ENCODE data around the gene CLIP3.
"Not testable (repeated sequence)": the region's sequence is repeated elsewhere in the genome, so short reads cannot be mapped to it uniquely, and the experiment has no call there.

The CLIP3 gene

DNA sequence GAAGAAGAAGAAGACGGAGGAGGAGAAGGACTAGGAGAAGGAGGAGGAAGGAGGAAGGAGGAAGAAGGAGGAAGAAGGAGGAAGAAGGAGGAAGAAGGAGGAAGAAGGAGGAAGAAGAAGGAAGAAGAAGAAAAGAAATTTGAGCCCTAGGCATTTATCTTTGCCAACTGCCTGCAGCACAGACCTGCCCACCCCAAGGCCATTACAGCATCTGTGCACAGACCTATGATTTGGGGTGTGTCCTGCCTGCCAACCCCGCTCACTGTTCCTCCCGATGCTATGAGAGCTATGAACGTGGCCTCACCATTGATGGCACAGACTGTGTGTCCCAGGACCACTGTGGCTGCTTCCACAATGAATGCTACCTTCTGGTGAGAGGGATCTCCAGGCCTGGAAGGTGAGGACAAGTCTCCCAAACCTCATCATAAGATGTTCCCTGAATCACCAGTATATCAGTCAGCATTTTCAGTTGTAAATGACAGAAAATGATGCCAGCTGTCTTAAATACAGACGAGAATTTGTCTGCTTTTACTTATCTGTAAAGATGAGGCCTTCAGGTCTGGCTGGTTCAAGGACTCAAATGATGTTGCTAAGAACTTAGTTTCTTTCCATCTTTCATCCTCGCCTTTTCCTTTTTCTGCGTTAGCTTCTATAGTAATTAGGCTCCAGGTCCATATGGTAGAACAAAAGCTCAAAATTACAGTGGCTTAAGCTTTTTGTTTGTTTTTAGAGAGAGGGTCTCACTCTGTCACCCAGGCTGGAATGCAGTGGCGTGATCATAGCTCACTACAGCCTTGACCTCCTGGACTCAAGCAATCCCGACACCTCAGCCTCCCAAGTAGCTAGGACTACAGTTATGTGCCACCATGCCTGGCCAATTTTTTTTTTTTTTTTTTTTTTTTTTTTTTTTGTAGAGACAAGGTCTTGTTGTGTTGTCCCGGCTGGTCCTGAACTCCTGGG lies 41.6 kb downstream of the CLIP3 start:
- no peaks in the 10 kb centered on the region for H3K9me3 ChIP-seq (ENCODE audit: control insufficient read depth, low read length)
- DNase-seq: no peak
- H3K4me3 ChIP-seq (ENCODE audit: insufficient read depth, low read depth, low read length, poor library complexity, severe bottlenecking): no peak overlapping the region
- H3K27ac ChIP-seq (ENCODE audit: insufficient read depth, low read length, poor library complexity, severe bottlenecking): no peak overlapping the region
- H3K4me1 ChIP-seq (ENCODE audit: control insufficient read depth, insufficient read depth, low read length, poor library complexity, severe bottlenecking): peaks cover 14% of the 10 kb centered on the region
- H3K27me3 ChIP-seq (replicated peaks; ENCODE audit: control insufficient read depth, insufficient read depth, low read length, poor library complexity, severe bottlenecking): peaks cover 16% of the 10 kb centered on the region
- H3K36me3 ChIP-seq (ENCODE audit: control insufficient read depth, insufficient read depth, low read length): no peaks in the 10 kb centered on the region

DNA sequence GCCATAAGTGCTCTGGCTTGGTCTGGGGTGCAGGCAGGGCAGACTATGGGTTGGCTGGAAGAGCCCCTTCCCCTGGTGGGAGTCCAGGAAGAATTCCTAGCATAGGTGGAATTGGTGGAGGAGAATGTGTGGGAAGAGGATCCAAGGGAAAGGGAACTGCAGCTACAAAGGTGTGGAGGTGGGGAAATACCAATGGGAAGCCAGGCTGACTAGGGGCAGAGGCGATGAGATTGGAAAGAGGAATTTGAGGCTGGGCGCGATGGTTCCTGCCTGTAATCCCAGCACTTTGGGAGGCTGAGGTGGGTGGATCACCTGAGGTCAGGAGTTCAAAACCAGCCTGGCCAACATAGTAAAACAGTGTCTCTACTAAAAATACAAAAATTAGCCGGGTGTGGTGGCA lies 42.5 kb downstream of the CLIP3 start:
- Histone ChIP-seq H3K9me3 (ENCODE audit: control insufficient read depth, low read length) (no peaks in the 10 kb centered on the region), H3K4me1 (ENCODE audit: control insufficient read depth, insufficient read depth, low read length, poor library complexity, severe bottlenecking) (peaks cover 8% of the 10 kb centered on the region), H3K4me3 (ENCODE audit: insufficient read depth, low read depth, low read length, poor library complexity, severe bottlenecking) (no peak overlapping the region), H3K36me3 (ENCODE audit: control insufficient read depth, insufficient read depth, low read length) (no peaks in the 10 kb centered on the region), H3K27ac (ENCODE audit: insufficient read depth, low read length, poor library complexity, severe bottlenecking) (no peak overlapping the region), H3K27me3 (replicated peaks; ENCODE audit: control insufficient read depth, insufficient read depth, low read length, poor library complexity, severe bottlenecking) (peaks cover 21% of the 10 kb centered on the region)
- DNase-seq: no peak

DNA sequence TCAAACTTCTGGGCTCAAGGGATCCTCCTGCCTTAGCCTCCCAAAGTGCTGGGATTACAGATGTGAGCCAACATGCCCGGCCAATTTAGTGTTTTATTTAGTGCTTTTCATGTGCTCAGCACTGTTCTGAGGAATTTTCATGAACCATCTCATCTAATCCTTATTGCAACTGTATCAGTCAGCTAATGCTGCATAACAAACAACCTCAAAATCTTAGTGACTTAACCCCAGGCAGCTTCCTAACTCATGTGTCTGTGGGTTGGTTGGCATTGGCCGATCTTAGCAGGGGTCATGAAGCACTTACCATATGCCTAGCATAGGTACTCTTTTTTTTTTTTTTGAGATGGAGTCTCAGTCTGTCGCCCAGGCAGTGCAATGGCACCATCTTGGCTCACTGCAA lies 43.8 kb downstream of the CLIP3 start:
- Histone ChIP-seq H3K9me3 (ENCODE audit: control insufficient read depth, low read length) (no peaks in the 10 kb centered on the region), H3K4me3 (ENCODE audit: insufficient read depth, low read depth, low read length, poor library complexity, severe bottlenecking) (no peak overlapping the region), H3K27me3 (replicated peaks; ENCODE audit: control insufficient read depth, insufficient read depth, low read length, poor library complexity, severe bottlenecking) (peaks cover 22% of the 10 kb centered on the region), H3K4me1 (ENCODE audit: control insufficient read depth, insufficient read depth, low read length, poor library complexity, severe bottlenecking) (peaks cover 5% of the 10 kb centered on the region), H3K27ac (ENCODE audit: insufficient read depth, low read length, poor library complexity, severe bottlenecking) (no peak overlapping the region), H3K36me3 (ENCODE audit: control insufficient read depth, insufficient read depth, low read length) (no peaks in the 10 kb centered on the region)
- no peak for DNase-seq

DNA sequence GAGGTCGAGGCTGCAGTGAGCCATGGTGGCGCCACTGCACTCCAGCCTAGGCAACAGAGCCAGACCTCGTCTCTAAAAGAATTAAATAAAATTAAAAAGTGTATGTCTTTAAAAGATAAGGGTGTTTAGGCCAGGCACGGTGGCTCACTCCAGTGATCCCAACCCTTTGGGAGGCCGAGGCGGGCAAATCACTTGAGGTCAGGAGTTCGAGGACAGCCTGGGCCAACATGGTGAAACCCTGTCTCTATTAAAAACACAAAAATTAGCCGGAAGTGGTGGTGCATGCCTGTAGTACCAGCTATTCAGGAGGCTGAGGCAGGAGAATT lies 45.1 kb downstream of the CLIP3 start:
- Histone ChIP-seq H3K27me3 (replicated peaks; ENCODE audit: control insufficient read depth, insufficient read depth, low read length, poor library complexity, severe bottlenecking) (peaks cover 22% of the 10 kb centered on the region), H3K4me3 (ENCODE audit: insufficient read depth, low read depth, low read length, poor library complexity, severe bottlenecking) (no peak overlapping the region)

DNA sequence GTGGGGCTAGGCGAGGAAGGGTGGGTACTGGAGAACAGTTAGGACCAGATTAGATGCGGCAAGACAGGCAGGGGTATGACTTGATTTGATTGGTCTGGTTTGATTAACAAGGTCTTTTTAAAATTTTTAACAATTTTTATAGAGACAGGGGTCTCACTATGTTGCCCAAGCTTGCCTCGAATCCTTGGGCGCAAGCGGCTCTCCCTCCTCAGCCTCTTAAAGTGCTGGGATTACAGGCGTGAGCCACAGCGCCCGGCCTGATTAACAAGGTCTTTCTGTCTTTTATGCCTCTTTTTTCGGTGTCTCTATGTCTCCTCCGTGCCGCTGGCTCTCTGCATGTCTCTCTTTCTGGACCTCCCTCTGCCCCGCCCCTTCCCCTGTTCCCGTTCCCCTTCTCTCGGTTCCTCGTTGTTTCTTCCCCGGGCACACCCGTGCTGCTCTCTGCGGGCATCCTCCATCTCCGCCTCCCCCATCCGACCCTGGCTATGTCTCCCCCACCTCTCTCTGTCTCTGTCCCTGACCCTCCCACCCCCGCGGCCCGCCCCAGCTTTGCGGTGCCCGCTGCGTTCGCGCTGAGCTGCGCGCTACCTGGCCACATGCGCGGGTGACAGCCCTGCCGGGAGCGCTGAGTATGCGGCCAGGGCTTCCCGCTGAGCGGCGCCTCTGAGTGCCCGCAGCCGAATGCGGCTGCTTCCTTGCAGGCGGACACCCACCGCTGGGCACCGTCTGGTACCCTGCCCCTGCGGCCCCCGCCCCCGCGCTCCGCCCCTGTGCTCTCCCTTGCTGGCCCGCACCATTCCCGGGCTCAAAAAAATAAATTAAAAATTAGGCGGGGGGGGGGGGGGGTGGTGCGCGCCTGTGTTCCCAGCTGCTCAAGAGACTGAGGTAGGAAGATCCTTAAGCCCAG lies 45.8 kb downstream of the CLIP3 start:
- no peak for DNase-seq
- peak overlapping the region; percentile 34 for H3K4me3 ChIP-seq (ENCODE audit: insufficient read depth, low read depth, low read length, poor library complexity, severe bottlenecking)
- no peaks in the 10 kb centered on the region for H3K36me3 ChIP-seq (ENCODE audit: control insufficient read depth, insufficient read depth, low read length)
- H3K9me3 ChIP-seq (ENCODE audit: control insufficient read depth, low read length): no peaks in the 10 kb centered on the region
- H3K27ac ChIP-seq (ENCODE audit: insufficient read depth, low read length, poor library complexity, severe bottlenecking): no peak overlapping the region
- peaks cover 5% of the 10 kb centered on the region for H3K4me1 ChIP-seq (ENCODE audit: control insufficient read depth, insufficient read depth, low read length, poor library complexity, severe bottlenecking)
- H3K27me3 ChIP-seq (replicated peaks; ENCODE audit: control insufficient read depth, insufficient read depth, low read length, poor library complexity, severe bottlenecking): peaks cover 22% of the 10 kb centered on the region

More for the DNA sequence above, 45.1 kb downstream of the CLIP3 start:
- no peak overlapping the region for H3K27ac ChIP-seq (ENCODE audit: insufficient read depth, low read length, poor library complexity, severe bottlenecking)
- H3K9me3 ChIP-seq (ENCODE audit: control insufficient read depth, low read length): no peaks in the 10 kb centered on the region
- H3K36me3 ChIP-seq (ENCODE audit: control insufficient read depth, insufficient read depth, low read length): no peaks in the 10 kb centered on the region
- DNase-seq: no peak
- peaks cover 5% of the 10 kb centered on the region for H3K4me1 ChIP-seq (ENCODE audit: control insufficient read depth, insufficient read depth, low read length, poor library complexity, severe bottlenecking)

DNA sequence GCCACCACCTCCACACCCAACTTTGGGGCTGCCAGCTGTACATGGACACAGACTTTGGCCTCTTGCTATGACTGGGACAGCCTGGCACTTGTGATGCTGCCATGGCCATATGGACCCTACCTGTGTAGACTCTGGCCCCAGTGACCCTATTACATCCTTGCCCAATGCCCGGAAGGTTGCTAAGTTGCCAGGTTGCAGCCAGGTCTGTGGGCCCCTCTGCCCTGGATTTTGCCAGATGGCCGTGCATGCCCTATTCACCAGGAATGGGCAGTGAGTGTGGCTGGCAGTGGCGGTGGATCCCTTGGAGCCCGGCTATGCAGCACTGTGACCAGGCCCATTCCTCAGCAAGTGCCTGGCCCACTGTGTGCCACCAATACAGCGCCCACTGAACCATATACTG lies 46.6 kb downstream of the CLIP3 start:
- Histone ChIP-seq H3K4me3 (ENCODE audit: insufficient read depth, low read depth, low read length, poor library complexity, severe bottlenecking) (no peak overlapping the region), H3K36me3 (ENCODE audit: control insufficient read depth, insufficient read depth, low read length) (no peaks in the 10 kb centered on the region), H3K27ac (ENCODE audit: insufficient read depth, low read length, poor library complexity, severe bottlenecking) (no peak overlapping the region), H3K9me3 (ENCODE audit: control insufficient read depth, low read length) (no peaks in the 10 kb centered on the region), H3K27me3 (replicated peaks; ENCODE audit: control insufficient read depth, insufficient read depth, low read length, poor library complexity, severe bottlenecking) (peaks cover 22% of the 10 kb centered on the region), H3K4me1 (ENCODE audit: control insufficient read depth, insufficient read depth, low read length, poor library complexity, severe bottlenecking) (peaks cover 5% of the 10 kb centered on the region)
- DNase-seq: no peak

DNA sequence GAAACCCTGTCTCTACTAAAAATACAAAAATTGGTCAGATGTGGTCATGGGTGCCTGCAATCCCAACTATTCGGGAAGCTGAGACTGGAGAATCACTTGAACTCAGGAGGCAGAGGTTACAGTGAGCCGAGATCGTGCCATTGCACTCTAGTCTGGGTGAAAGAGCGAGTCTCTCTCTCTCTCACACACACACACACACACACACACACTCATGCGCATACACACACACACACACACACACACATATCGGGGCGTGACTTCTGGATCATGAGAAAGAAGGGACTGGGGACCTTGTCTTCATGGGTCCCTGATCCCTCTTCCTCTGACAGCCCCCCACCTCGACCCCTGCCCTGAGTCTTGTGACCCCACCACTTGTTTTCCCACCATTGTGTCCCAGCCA lies 49.5 kb downstream of the CLIP3 start:
- Histone ChIP-seq H3K4me3 (ENCODE audit: insufficient read depth, low read depth, low read length, poor library complexity, severe bottlenecking) (no peak overlapping the region), H3K9me3 (ENCODE audit: control insufficient read depth, low read length) (no peaks in the 10 kb centered on the region), H3K27me3 (replicated peaks; ENCODE audit: control insufficient read depth, insufficient read depth, low read length, poor library complexity, severe bottlenecking) (peaks cover 22% of the 10 kb centered on the region), H3K4me1 (ENCODE audit: control insufficient read depth, insufficient read depth, low read length, poor library complexity, severe bottlenecking) (peaks cover 5% of the 10 kb centered on the region), H3K27ac (ENCODE audit: insufficient read depth, low read length, poor library complexity, severe bottlenecking) (no peak overlapping the region), H3K36me3 (ENCODE audit: control insufficient read depth, insufficient read depth, low read length) (no peaks in the 10 kb centered on the region)
- DNase-seq: no peak

DNA sequence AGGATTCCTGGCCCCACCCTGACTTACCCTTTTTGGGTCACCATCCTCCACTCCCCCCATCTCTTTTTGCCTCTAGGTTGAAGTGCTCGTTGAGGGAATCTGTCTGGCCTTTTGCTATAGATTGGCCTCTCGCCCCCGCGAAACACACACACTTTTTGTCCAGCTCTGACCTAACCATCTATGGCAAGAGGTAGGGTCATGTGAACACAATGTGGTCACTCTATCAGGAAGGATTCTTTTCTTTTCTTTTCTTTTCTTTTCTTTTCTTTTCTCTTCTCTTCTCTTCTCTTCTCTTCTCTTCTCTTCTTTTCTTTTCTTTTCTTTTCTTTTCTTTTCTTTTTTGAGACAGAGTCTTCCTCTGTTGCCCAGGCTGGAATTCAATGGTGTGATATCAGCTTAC lies 51.7 kb downstream of the CLIP3 start:
- not testable (repeated sequence) for H3K4me3 ChIP-seq (ENCODE audit: insufficient read depth, low read depth, low read length, poor library complexity, severe bottlenecking); H3K36me3 ChIP-seq (ENCODE audit: control insufficient read depth, insufficient read depth, low read length); DNase-seq; H3K27ac ChIP-seq (ENCODE audit: insufficient read depth, low read length, poor library complexity, severe bottlenecking); H3K9me3 ChIP-seq (ENCODE audit: control insufficient read depth, low read length); H3K27me3 ChIP-seq (replicated peaks; ENCODE audit: control insufficient read depth, insufficient read depth, low read length, poor library complexity, severe bottlenecking); H3K4me1 ChIP-seq (ENCODE audit: control insufficient read depth, insufficient read depth, low read length, poor library complexity, severe bottlenecking)

DNA sequence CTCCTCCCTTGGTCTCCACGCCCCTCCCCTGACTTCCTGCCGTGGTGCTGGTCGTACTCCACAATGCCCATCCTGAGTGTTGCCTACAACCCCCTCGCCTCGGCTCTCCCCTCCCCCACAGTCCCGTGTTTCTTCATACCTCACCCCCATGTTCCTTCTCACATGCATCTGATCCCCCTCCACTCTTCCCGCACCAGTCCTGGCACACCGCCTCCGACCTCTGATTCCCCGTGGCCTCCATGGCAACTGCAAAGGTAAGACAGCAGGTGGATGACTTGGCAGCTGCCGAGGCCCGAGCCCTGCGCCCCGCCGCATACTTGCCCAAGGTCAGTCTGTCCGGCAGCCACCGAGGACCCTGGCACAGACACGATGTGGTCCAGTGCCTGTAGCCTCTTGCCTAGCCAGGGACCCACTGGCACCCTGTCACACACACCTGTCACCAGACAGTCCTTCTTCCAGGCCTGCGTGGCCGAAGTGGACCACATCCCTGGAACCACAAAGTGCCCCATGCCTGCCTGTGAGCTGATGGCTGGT lies 53.8 kb downstream of the CLIP3 start:
- Histone ChIP-seq H3K36me3 (ENCODE audit: control insufficient read depth, insufficient read depth, low read length) (no peaks in the 10 kb centered on the region), H3K9me3 (ENCODE audit: control insufficient read depth, low read length) (no peaks in the 10 kb centered on the region), H3K27me3 (replicated peaks; ENCODE audit: control insufficient read depth, insufficient read depth, low read length, poor library complexity, severe bottlenecking) (no peaks in the 10 kb centered on the region), H3K4me1 (ENCODE audit: control insufficient read depth, insufficient read depth, low read length, poor library complexity, severe bottlenecking) (no peaks in the 10 kb centered on the region), H3K4me3 (ENCODE audit: insufficient read depth, low read depth, low read length, poor library complexity, severe bottlenecking) (no peak overlapping the region), H3K27ac (ENCODE audit: insufficient read depth, low read length, poor library complexity, severe bottlenecking) (no peak overlapping the region)
- DNase-seq: no peak

DNA sequence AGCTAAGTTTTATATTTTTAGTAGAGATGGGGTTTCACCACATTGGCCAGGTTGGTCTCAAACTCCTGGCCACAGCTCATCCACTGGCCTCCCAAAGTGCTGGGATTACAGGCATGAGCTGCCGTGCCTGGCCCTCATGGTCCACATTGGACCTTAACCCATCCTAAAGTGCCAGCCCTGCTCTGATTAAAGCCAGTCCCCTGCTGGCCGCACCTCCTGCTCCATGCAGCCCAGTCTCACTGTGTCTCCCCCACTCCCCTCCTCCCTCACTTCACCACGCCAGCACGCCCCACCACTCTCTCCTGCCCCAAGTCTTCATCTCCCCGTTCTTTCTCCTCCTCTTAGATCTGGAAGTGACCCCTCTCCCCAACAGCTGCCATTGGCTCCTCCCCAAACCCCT lies 54.4 kb downstream of the CLIP3 start:
- DNase-seq: no peak
- H3K27me3 ChIP-seq (replicated peaks; ENCODE audit: control insufficient read depth, insufficient read depth, low read length, poor library complexity, severe bottlenecking): no peaks in the 10 kb centered on the region

More for the DNA sequence above, 54.4 kb downstream of the CLIP3 start:
- Histone ChIP-seq H3K4me3 (ENCODE audit: insufficient read depth, low read depth, low read length, poor library complexity, severe bottlenecking) (no peak overlapping the region), H3K36me3 (ENCODE audit: control insufficient read depth, insufficient read depth, low read length) (no peaks in the 10 kb centered on the region), H3K27ac (ENCODE audit: insufficient read depth, low read length, poor library complexity, severe bottlenecking) (no peak overlapping the region), H3K4me1 (ENCODE audit: control insufficient read depth, insufficient read depth, low read length, poor library complexity, severe bottlenecking) (no peaks in the 10 kb centered on the region), H3K9me3 (ENCODE audit: control insufficient read depth, low read length) (no peaks in the 10 kb centered on the region)
